HG03103 (cell line): ENCODE measurements around the gene GPR139.

Experiments used
- ATAC-seq: cut with Tn5 transposase; IDR thresholded peaks from one replicate; pipeline ENCODE4 v1.9.1; 2021; ENCODE audit warnings: low read depth; ENCODE audit not compliant: unreplicated experiment

Gene GPR139

GRCh38 chr16:20056436-20056835 is 17.3 kb downstream of the GPR139 start:
- no peak for ATAC-seq

DNA sequence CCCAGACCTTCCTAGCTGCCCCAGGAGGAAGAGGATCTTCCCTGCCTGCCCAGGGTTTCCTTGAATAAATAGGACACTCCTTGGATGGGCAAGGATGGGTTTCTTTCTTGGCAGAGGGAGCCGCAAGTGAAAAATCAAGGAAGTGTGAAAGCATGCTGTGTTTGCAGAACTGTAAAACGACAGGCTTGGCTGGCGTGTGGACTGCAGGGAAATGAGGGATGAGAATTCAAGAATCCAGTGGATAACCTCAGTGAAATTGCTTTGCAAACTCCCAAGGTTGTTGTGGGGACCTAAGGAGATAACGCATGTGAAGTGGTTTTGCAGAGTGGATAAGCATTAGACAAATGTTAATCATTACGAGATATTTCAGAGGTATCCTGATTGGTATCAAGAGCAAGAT is 20.4 kb downstream of the GPR139 start:
- no peak for ATAC-seq

- no peak for ATAC-seq
Measured at GRCh38 chr16:20051611-20052010, 22.1 kb downstream of the GPR139 start.

- ATAC-seq: no peak
Measured at GRCh38 chr16:20051147-20051546, 22.5 kb downstream of the GPR139 start.

DNA sequence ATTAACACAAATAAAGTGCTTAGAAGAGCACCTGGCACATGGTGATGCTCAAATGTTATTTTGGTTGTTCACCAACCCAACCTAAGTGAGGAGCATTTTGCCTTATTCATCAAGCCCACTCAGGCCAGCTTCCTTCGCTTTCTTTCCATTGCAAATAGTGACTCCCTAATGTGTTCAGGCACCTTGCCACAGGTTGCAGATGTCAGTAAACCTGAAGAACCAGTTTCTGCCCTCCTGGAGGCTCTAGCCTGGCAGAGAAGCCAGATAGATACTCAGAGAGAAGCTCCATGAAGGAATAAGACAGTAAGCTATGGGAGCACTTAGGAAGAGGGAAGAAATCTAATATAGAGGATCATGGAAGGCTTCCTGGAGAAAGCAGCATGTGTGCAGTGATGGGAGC is 23.9 kb downstream of the GPR139 start:
- no peak for ATAC-seq

- ATAC-seq: no peak
Measured at GRCh38 chr16:20045886-20046285, 27.8 kb downstream of the GPR139 start.

DNA sequence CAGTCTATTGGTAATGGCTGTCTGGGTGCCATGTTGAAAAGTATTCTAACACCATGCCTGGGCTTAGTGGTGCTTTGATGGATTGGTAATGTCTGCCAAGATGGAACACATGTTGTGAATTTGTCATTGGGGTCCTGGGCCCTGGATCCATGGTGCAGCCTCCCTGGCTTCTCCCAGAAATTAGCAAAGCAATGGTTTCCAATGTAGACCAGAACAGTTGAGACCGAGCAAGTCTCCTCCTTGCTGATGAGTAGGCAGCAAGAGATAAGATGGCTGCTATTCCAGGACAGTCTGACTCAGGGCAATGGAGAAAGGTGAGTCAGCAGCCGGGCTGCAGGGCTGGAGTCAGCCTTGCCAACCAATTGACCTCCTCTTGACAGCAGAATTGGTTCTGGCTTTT is 30.8 kb downstream of the GPR139 start:
- no peak for ATAC-seq

DNA sequence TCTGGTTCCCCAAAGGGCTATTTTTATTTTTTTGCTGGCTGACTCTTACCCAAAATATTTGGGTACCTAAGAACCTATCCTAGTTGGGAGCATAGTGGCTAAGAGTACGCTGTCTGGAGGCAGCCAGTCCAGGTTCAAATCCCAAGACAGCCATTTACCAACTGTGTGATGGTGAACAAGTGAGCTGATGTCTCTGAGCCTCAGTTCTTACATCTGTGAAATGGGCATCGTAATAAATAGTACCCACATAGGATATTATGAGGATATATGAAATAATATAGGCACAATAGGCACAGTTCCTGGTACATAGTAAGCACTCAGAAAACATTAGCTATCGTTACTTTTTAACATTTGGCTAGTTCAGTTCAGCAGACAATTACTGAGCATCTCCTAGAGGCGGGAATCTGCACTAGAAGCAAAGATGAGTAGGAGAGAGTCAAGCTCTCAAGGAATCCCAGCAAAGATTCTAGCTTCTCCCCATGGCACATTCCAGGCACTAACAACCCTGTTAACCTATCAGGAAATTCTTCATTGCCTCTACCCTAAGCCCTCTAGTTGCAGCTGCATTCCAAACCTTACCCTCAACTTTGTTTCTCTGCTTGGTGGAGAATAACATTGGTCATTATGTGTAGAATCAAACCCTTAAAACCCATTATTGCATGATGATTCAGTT is 31.6 kb downstream of the GPR139 start:
- ATAC-seq: no peak

DNA sequence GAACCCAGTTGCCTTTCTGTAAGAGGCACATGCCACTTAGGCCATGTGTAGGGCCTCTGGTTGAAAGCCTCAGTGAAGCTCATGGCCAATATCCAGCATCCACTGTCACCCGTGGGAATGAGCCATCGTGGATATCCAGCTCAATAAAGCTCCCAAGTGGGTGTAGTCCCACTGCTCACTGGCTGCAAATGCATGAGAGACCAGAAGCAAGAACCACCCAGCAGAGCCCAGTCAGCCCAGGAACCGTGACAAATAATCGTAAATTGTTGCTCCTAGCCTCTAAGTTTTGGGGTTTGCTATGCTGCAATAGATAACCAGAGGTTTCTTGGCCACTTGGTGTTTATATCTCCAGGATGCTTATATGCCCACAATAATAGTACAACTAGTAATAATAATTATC is 33.7 kb downstream of the GPR139 start:
- ATAC-seq: no peak

GRCh38 chr16:20029611-20030010 is 44.1 kb downstream of the GPR139 start:
- no peak for ATAC-seq

- no peak for ATAC-seq
Measured at GRCh38 chr16:20026361-20027072, 47.2 kb downstream of the GPR139 start.

- no peak for ATAC-seq
Measured at GRCh38 chr16:20023190-20023589, 50.5 kb downstream of the GPR139 start.

DNA sequence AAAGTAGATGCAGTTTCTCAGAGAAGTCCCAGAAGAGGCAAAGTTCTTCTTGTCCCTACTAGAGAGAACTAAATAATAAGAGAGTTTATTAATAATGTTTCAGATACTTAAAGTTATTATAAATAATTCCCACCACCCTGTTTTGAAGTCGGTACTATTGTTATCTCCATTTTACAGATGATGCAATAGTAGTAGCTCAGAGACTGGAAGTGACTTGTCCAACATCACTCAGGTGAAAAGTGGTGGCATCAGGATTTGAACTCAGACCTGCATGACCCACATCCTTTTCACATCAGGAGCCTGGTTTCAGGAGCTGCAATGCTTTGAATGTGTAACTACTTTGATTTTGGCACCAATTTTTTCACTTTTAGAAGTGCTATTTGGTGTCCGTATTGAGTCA is 52.7 kb downstream of the GPR139 start:
- ATAC-seq: no peak

DNA sequence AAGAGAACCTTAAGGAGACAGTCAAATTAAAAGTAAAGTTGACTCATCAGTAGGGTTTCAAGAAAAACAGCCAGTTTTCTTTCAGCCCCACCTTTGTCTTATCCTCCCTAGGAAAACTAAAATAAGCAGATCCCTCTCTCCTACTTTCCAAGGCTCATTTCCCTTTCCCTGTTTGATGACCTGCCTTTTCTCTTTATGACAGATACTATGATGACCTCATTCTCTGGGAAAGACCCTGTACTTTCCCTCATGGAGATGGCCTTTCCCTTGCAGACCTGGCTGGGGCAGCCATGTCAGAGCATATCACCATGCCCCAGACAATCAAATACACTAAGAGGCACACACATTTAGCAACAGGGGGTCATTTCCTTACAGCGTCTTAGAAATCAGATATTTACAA is 53.6 kb downstream of the GPR139 start:
- ATAC-seq: no peak

GRCh38 chr16:20016234-20016633 is 57.5 kb downstream of the GPR139 start:
- ATAC-seq: no peak

- ATAC-seq: no peak
Measured at GRCh38 chr16:20004931-20005330, 68.8 kb downstream of the GPR139 start.

DNA sequence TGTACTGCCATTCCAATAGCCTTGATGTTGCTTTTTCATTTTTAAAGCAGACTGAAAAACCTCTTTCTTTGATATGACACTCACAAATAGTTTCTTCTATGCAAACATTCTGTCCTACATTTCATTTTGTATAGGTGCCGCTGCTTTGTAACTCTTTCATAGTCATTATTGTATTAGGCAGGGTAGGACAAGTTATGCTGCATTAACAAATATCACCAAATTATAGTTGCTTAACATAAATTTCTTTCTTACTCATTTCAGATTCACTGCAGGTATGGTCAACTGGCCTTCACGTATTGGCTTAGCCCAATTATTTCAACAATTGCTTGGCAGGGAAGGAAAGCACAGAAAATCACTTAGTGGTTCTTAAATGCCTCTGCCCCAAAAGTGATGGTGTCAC is 70.8 kb downstream of the GPR139 start:
- no peak for ATAC-seq

- ATAC-seq: no peak
Measured at GRCh38 chr16:20001856-20002707, 71.6 kb downstream of the GPR139 start.

- no peak for ATAC-seq
Measured at GRCh38 chr16:19997734-19998133, 76.0 kb downstream of the GPR139 start.

GRCh38 chr16:19997264-19997663 is 76.4 kb downstream of the GPR139 start:
- no peak for ATAC-seq

- ATAC-seq: no peak
Measured at GRCh38 chr16:19994466-19995170, 79.1 kb downstream of the GPR139 start.
